Kidney (tissue), 14 donors: ENCODE results near the gene GSTM5. TPM values are rescaled to one million over a fixed set of nuclear protein-coding genes. Genes with fewer than 3 reads are reported as not detected.
A peak's percentile ranks its signal among the peaks of the same experiment; 100 is the strongest.
"Not testable (repeated sequence)": the region's sequence is repeated elsewhere in the genome, so short reads cannot be mapped to it uniquely, and the experiment has no call there.

ENCODE experiments used
- DNase-seq, 5 donors: peaks; one replicate each; pipeline ENCODE4 v3.0.0-alpha.2; 2013 to 2020
- FAIRE-seq: peaks from 2 replicates; lab custom pipeline; 2012; peaks lifted over from hg19 to GRCh38; lab: Jason Lieb, UNC
- H3K27ac ChIP-seq, 2 donors: one replicate each; pipeline ENCODE4 v1.7.0; 2013; ENCODE audit warnings: low read depth in 2 of 2, low read length in 2 of 2, inconsistent platforms in 1 of 2
- H3K27me3 ChIP-seq: one replicate; pipeline ENCODE4 v1.7.1; 2013; ENCODE audit warnings: low read length, inconsistent platforms; ENCODE audit not compliant: control insufficient read depth, insufficient read depth
- H3K36me3 ChIP-seq, 3 donors: one replicate each; pipeline versions ENCODE4 v1.7.0 to v1.7.1; 2013; ENCODE audit warnings: low read length in 3 of 3, control low read depth in 1 of 3, inconsistent platforms in 1 of 3; ENCODE audit not compliant: insufficient read depth in 3 of 3, control insufficient read depth in 2 of 3
- H3K4me1 ChIP-seq, 3 donors: one replicate each; pipeline versions ENCODE4 v1.7.0 to v1.7.1; 2013; ENCODE audit warnings: low read length in 3 of 3, inconsistent platforms in 1 of 3, low read depth in 1 of 3; ENCODE audit not compliant: control insufficient read depth in 2 of 3, insufficient read depth in 2 of 3
- H3K4me3 ChIP-seq, 3 donors: one replicate each; pipeline versions ENCODE4 v1.7.0 to v1.8.1; 2013; ENCODE audit warnings: low read length in 3 of 3, control low read depth in 1 of 3, inconsistent platforms in 1 of 3
- H3K9ac ChIP-seq, 3 donors: one replicate each; pipeline versions ENCODE4 v1.7.0 to v1.7.1; 2013; ENCODE audit warnings: low read length in 3 of 3, control low read depth in 1 of 3, inconsistent platforms in 1 of 3
- H3K9me3 ChIP-seq, 3 donors: one replicate each; pipeline versions ENCODE4 v1.7.0 to v1.7.1; 2013; ENCODE audit warnings: low read length in 3 of 3, control low read depth in 1 of 3, inconsistent platforms in 1 of 3; ENCODE audit not compliant: control insufficient read depth in 2 of 3, insufficient read depth in 1 of 3
- intact Hi-C: fragments of 100-400 bp; cut with DNase I; formaldehyde crosslinking; loops from one replicate; pipeline ENCODE4 v1.11.1; 2022
- polyA plus RNA-seq: library from polyadenylated mRNA; stranded (reverse); fragments of 350-450 nt; fragmentation: Illumina TruSeq; extraction: RNeasy Lipid Tissue Mini Kit (QIAGEN cat#74804); gene quantifications from one replicate; pipeline ENCODE4 v1.2.3, GENCODE V29; 2014; ENCODE audit warnings: low read depth, low replicate concordance; ENCODE audit not compliant: insufficient read depth
- total RNA-seq: library from RNA; stranded (reverse); fragmentation: NEBNext Ultra II Directional; extraction: Animal tissue kit (Norgen Biotek cat#: 25700); gene quantifications from one replicate; pipeline ENCODE4 v1.2.1, GENCODE V29; 2021
- TF ChIP-seq, protein P1 (sequence below): IDR thresholded peaks from 3 replicates; pipeline ENCODE4 v1.5.1; 2012; ENCODE audit warnings: mild to moderate bottlenecking, moderate library complexity, borderline replicate concordance; ENCODE audit not compliant: insufficient read depth; ENCODE audit errors: extremely low read depth
- donor health status: control.
- donor health status: control.
- donor health status: control.
- donor health status: control.
- donor health status: control.
- donor health status: DM: yes; HTN: yes; CAD: no.
- donor health status: Normal renal cell carcinoma (clear cell type).

The GSTM5 gene
- total and polyA plus RNA-seq, 2 donors from 2014 or later = 4.2 to 9.1 TPM

DNA sequence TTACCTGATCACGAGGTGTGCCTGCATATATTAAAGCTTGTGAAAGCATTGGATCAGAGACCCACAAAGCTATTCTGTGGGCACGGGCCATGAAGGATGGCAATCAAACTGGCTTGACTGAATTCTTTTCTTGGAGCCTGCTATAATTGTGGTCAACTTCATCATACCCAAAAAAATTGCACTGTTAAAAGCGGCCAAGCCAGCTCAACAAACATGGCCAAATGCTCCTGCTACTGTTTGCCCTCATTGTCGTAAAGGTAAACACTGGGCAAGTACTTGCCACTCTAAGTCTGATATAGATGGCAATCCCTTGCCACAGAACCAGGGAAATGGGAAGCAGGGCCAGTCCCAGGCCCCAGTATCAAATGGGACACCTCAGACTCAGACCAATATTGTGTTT is 6.6 kb upstream of the GSTM5 start:
- FAIRE-seq (no peak), DNase-seq (peak in 1 of 5 donors; percentile 8)
- intact Hi-C loops = no loop called here
- TF ChIP-seq, protein P1, sequence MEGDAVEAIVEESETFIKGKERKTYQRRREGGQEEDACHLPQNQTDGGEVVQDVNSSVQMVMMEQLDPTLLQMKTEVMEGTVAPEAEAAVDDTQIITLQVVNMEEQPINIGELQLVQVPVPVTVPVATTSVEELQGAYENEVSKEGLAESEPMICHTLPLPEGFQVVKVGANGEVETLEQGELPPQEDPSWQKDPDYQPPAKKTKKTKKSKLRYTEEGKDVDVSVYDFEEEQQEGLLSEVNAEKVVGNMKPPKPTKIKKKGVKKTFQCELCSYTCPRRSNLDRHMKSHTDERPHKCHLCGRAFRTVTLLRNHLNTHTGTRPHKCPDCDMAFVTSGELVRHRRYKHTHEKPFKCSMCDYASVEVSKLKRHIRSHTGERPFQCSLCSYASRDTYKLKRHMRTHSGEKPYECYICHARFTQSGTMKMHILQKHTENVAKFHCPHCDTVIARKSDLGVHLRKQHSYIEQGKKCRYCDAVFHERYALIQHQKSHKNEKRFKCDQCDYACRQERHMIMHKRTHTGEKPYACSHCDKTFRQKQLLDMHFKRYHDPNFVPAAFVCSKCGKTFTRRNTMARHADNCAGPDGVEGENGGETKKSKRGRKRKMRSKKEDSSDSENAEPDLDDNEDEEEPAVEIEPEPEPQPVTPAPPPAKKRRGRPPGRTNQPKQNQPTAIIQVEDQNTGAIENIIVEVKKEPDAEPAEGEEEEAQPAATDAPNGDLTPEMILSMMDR = no peak
- no peak overlapping the region for H3K9ac ChIP-seq
- no peaks in the 10 kb centered on the region for H3K9me3 ChIP-seq
- no peak overlapping the region for H3K27ac ChIP-seq
- H3K36me3 ChIP-seq = no peaks in the 10 kb centered on the region
- H3K4me3 ChIP-seq = no peak overlapping the region
- no peaks in the 10 kb centered on the region for H3K27me3 ChIP-seq
- peaks cover 0 to 3% (median 0%) of the 10 kb centered on the region in 3 donors for H3K4me1 ChIP-seq

DNA sequence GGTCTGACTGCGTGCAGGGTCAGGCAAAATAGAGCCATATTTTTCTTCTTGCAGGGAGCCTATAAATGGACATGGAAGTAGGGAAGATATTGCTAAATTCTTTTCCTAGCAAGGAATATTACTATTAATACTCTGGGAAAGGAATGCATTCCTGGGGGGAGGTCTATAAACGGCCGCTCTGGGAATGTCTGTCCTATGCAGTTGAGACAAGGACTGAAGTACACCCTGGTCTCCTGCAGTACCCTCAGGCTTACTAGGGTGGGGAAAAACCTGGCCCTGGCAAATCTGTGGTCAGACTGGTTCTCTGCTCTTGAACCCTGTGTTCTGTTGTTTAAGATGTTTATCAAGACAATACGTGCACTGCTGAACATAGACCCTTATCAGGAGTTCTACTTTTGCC is 3.1 kb upstream of the GSTM5 start:
- H3K4me3 ChIP-seq, intact Hi-C loops, DNase-seq, FAIRE-seq, H3K27ac ChIP-seq, H3K27me3 ChIP-seq, H3K4me1 ChIP-seq, H3K9ac ChIP-seq, H3K36me3 ChIP-seq, H3K9me3 ChIP-seq: not testable (repeated sequence)

DNA sequence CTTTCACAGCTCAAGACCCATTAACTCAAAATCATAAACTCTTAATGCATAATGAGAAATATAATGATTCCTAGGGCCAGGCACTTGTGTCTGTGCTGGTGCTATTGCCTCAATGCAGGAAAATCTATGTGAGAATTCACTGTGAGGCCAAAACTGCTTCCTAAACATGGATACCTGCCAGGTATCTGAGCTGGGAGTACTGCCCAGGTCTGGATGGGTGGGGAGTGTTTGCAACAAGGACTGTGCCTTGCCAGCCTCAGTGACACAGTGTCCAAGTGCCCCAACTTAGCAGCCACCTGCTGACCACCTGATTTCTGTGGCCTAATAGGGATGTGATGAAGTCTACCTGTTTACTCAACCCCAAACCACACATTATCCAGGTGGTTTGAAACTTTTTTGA is 2.2 kb upstream of the GSTM5 start:
- H3K9me3 ChIP-seq, H3K4me1 ChIP-seq, H3K27ac ChIP-seq, H3K4me3 ChIP-seq, intact Hi-C loops, H3K27me3 ChIP-seq, H3K9ac ChIP-seq, FAIRE-seq, H3K36me3 ChIP-seq, DNase-seq: not testable (repeated sequence)

DNA sequence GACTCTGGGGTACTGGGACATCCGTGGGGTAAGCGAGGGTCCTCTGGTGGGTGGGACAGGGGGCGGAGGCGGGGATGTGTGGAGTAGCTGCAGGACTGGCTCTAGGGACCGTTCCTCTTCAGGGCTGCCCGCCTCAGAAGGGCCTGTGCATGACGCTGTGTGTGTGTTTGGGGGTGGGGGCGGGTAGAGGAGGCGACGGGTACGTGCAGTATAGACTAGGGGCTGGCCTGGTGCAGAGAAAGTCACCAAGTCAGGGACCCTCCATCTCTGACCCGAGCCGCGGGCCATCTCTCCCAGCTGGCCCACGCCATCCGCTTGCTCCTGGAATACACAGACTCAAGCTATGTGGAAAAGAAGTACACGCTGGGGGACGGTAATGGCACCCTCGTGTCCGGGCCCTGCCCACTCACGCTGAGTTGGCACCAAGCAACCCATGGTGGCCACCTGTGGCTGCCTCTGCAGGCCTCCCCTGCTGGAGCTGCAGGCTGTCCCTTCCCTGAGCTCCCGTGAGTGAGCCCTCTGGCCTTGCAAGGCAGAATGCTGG is 342 bp downstream of the GSTM5 start:
- no peak overlapping the region for H3K9ac ChIP-seq
- intact Hi-C loops = no loop called here
- H3K27me3 ChIP-seq = no peaks in the 10 kb centered on the region
- no peaks in the 10 kb centered on the region for H3K36me3 ChIP-seq
- DNase-seq = no peak
- FAIRE-seq = no peak
- peak overlapping the region in 2 of 3 donors; percentile 6 to 21 for H3K4me3 ChIP-seq
- TF ChIP-seq, protein P1 = no peak
- H3K27ac ChIP-seq = no peak overlapping the region
- H3K9me3 ChIP-seq = no peaks in the 10 kb centered on the region
- no peaks in the 10 kb centered on the region for H3K4me1 ChIP-seq
